Measurements from ENCODE around the gene ASB2. TPM values are rescaled to one million over a fixed set of nuclear protein-coding genes. Genes with fewer than 3 reads are reported as not detected.

Gene ASB2
- total and polyA plus RNA-seq, 7 experiments from 2014 or later, result 0.32 to 63.1 (median 1.4) TPM; not detected in 2

- POLR2A ChIA-PET, result interaction anchor here (0.9 to 1.4 kb wide), 3 partner anchors 16 to 35 kb away, joined by 3 to 4 read pairs (median 3); no protein-coding TSS in a partner anchor
- Mint-ChIP-seq H3K4me1 (peaks cover 41 to 95% (median 59%) of the 10 kb centered on the region in 7 donors), H3K27ac (peak overlapping the region in 1 of 9 donors; percentile 97), H3K4me3 (peak overlapping the region in 1 of 10 donors; percentile 92), H3K36me3 (peaks cover 0 to 42% (median 4%) of the 10 kb centered on the region in 5 donors), H3K9me3 (peaks cover 0 to 36% (median 24%) of the 10 kb centered on the region in 11 donors), H3K27me3 (peaks cover 0 to 6% (median 6%) of the 10 kb centered on the region in 5 donors)
- no peaks in the 10 kb centered on the region for H3K36me3 ChIP-seq (ENCODE audit: control insufficient read depth in 2 of 3, insufficient read depth in 3 of 3, low read length in 3 of 3)
- H3K4me3 ChIP-seq (ENCODE audit: low read length), result no peak overlapping the region
- ATAC-seq, result no peak
- no peaks in the 10 kb centered on the region for H3K27me3 ChIP-seq (ENCODE audit: control insufficient read depth in 2 of 2, insufficient read depth in 2 of 2, low read length in 2 of 2)
- intact Hi-C loops (cut with micrococcal nuclease), result loop anchor here in 1 of 2 donors (5.0 kb wide), 1 partner anchor 107 kb away; the partner anchor contains the start of genes DDX24 and IFI27L1
- peaks cover 0 to 19% (median 17%) of the 10 kb centered on the region in 3 experiments for H3K9me3 ChIP-seq (ENCODE audit: control insufficient read depth in 2 of 3, low read length in 3 of 3)
- no peak overlapping the region for H3K27ac ChIP-seq (ENCODE audit: low read depth, low read length)
- CTCF ChIA-PET, result interaction anchor here (0.7 to 18.5 kb wide), 3 partner anchors 9 to 36 kb away, joined by 3 to 388 read pairs (median 6); no protein-coding TSS in a partner anchor
- no peak for DNase-seq
- H3K4me1 ChIP-seq (ENCODE audit: control insufficient read depth in 2 of 2, insufficient read depth in 2 of 2, low read length in 2 of 2), result peaks cover 46 to 50% of the 10 kb centered on the region in 2 donors
Measured at GRCh38 chr14:93974833-93975232, 1.5 kb downstream of the ASB2 start.

- Histone ChIP-seq H3K9me3 (ENCODE audit: control insufficient read depth in 2 of 3, low read length in 3 of 3) (peaks cover 0 to 19% (median 17%) of the 10 kb centered on the region in 3 experiments), H3K27ac (ENCODE audit: low read depth, low read length) (no peak overlapping the region), H3K27me3 (ENCODE audit: control insufficient read depth in 2 of 2, insufficient read depth in 2 of 2, low read length in 2 of 2) (no peaks in the 10 kb centered on the region), H3K36me3 (ENCODE audit: control insufficient read depth in 2 of 3, insufficient read depth in 3 of 3, low read length in 3 of 3) (no peaks in the 10 kb centered on the region), H3K4me3 (ENCODE audit: low read length) (no peak overlapping the region), H3K4me1 (ENCODE audit: control insufficient read depth in 2 of 2, insufficient read depth in 2 of 2, low read length in 2 of 2) (peaks cover 46 to 47% of the 10 kb centered on the region in 2 donors)
- Mint-ChIP-seq H3K9me3 (peaks cover 0 to 36% (median 24%) of the 10 kb centered on the region in 11 donors), H3K4me3 (peak overlapping the region in 1 of 10 donors; percentile 92), H3K27me3 (peaks cover 0 to 6% (median 6%) of the 10 kb centered on the region in 5 donors), H3K4me1 (peaks cover 39 to 95% (median 55%) of the 10 kb centered on the region in 7 donors), H3K27ac (peak overlapping the region in 1 of 9 donors; percentile 97), H3K36me3 (peaks cover 0 to 39% (median 4%) of the 10 kb centered on the region in 5 donors)
- CTCF ChIA-PET, result interaction anchor here (0.7 to 18.5 kb wide), 4 partner anchors 10 to 37 kb away, joined by 3 to 388 read pairs (median 3); no protein-coding TSS in a partner anchor
- ATAC-seq (no peak), DNase-seq (no peak)
- POLR2A ChIA-PET, result interaction anchor here (0.9 to 1.4 kb wide), 5 partner anchors 11 to 35 kb away, joined by 3 to 4 read pairs (median 3); no protein-coding TSS in a partner anchor
- intact Hi-C loops (cut with micrococcal nuclease), result no loop called here
Measured at GRCh38 chr14:93974299-93974698, 2.1 kb downstream of the ASB2 start.

GRCh38 chr14:93973607-93974006 lies 2.8 kb downstream of the ASB2 start:
- Mint-ChIP-seq H3K27ac (peak overlapping the region in 1 of 9 donors; percentile 97), H3K9me3 (peaks cover 0 to 35% (median 24%) of the 10 kb centered on the region in 11 donors)

GRCh38 chr14:93972618-93973205 lies 3.7 kb downstream of the ASB2 start:
- Histone ChIP-seq H3K4me3 (ENCODE audit: low read length) (no peak overlapping the region), H3K27ac (ENCODE audit: low read depth, low read length) (no peak overlapping the region), H3K27me3 (ENCODE audit: control insufficient read depth in 2 of 2, insufficient read depth in 2 of 2, low read length in 2 of 2) (no peaks in the 10 kb centered on the region), H3K9me3 (ENCODE audit: control insufficient read depth in 2 of 3, low read length in 3 of 3) (peaks cover 0 to 14% (median 12%) of the 10 kb centered on the region in 3 experiments), H3K4me1 (ENCODE audit: control insufficient read depth in 2 of 2, insufficient read depth in 2 of 2, low read length in 2 of 2) (peaks cover 31 to 34% of the 10 kb centered on the region in 2 donors), H3K36me3 (ENCODE audit: control insufficient read depth in 2 of 3, insufficient read depth in 3 of 3, low read length in 3 of 3) (no peaks in the 10 kb centered on the region)
- Mint-ChIP-seq H3K27ac (peak overlapping the region in 1 of 9 donors; percentile 97), H3K4me1 (peaks cover 27 to 93% (median 39%) of the 10 kb centered on the region in 7 donors), H3K4me3 (peak overlapping the region in 1 of 10 donors; percentile 92), H3K27me3 (peaks cover 0 to 6% (median 6%) of the 10 kb centered on the region in 5 donors), H3K9me3 (peaks cover 0 to 26% (median 17%) of the 10 kb centered on the region in 11 donors), H3K36me3 (peaks cover 0 to 30% (median 4%) of the 10 kb centered on the region in 5 donors)
- CTCF ChIA-PET, result interaction anchor here (1.0 to 18.5 kb wide), 5 partner anchors 13 to 859 kb away, joined by 3 to 388 read pairs (median 12); no protein-coding TSS in a partner anchor
- intact Hi-C loops (cut with micrococcal nuclease), result no loop called here
- no peak for ATAC-seq
- DNase-seq, result no peak
- POLR2A ChIA-PET, result interaction anchor here (3.2 kb wide), 1 partner anchor 13 kb away, joined by 32 read pairs; no protein-coding TSS in a partner anchor

More at GRCh38 chr14:93973607-93974006, 2.8 kb downstream of the ASB2 start:
- Histone ChIP-seq H3K27ac (ENCODE audit: low read depth, low read length) (no peak overlapping the region), H3K27me3 (ENCODE audit: control insufficient read depth in 2 of 2, insufficient read depth in 2 of 2, low read length in 2 of 2) (no peaks in the 10 kb centered on the region), H3K4me3 (ENCODE audit: low read length) (no peak overlapping the region), H3K36me3 (ENCODE audit: control insufficient read depth in 2 of 3, insufficient read depth in 3 of 3, low read length in 3 of 3) (no peaks in the 10 kb centered on the region), H3K9me3 (ENCODE audit: control insufficient read depth in 2 of 3, low read length in 3 of 3) (peaks cover 0 to 19% (median 17%) of the 10 kb centered on the region in 3 experiments), H3K4me1 (ENCODE audit: control insufficient read depth in 2 of 2, insufficient read depth in 2 of 2, low read length in 2 of 2) (peaks cover 40% of the 10 kb centered on the region in 2 donors)
- ChIA-PET POLR2A (interaction anchor here (0.9 to 1.4 kb wide), 3 partner anchors 10 to 31 kb away, joined by 3 to 4 read pairs (median 3); no protein-coding TSS in a partner anchor), CTCF (interaction anchor here (1.0 to 18.5 kb wide), 3 partner anchors 28 to 860 kb away, joined by 3 to 388 read pairs (median 3); no protein-coding TSS in a partner anchor)
- DNase-seq, result no peak
- no peak for ATAC-seq
- peaks cover 0 to 37% (median 4%) of the 10 kb centered on the region in 5 donors for H3K36me3 Mint-ChIP-seq
- H3K27me3 Mint-ChIP-seq, result peaks cover 0 to 6% (median 6%) of the 10 kb centered on the region in 5 donors
- intact Hi-C loops (cut with micrococcal nuclease), result no loop called here
- peaks cover 33 to 94% (median 48%) of the 10 kb centered on the region in 7 donors for H3K4me1 Mint-ChIP-seq
- H3K4me3 Mint-ChIP-seq, result peak overlapping the region in 1 of 10 donors; percentile 92

GRCh38 chr14:93971635-93972027 lies 4.7 kb downstream of the ASB2 start:
- Mint-ChIP-seq H3K27ac (peak overlapping the region in 1 of 9 donors; percentile 99), H3K36me3 (peaks cover 0 to 25% (median 4%) of the 10 kb centered on the region in 5 donors), H3K4me1 (peaks cover 20 to 91% (median 28%) of the 10 kb centered on the region in 7 donors), H3K27me3 (peaks cover 0 to 6% (median 6%) of the 10 kb centered on the region in 5 donors), H3K4me3 (peak overlapping the region; percentile 82 to 93 (median 89)), H3K9me3 (peaks cover 0 to 15% (median 8%) of the 10 kb centered on the region in 11 donors)
- H3K27me3 ChIP-seq (ENCODE audit: control insufficient read depth in 2 of 2, insufficient read depth in 2 of 2, low read length in 2 of 2), result no peaks in the 10 kb centered on the region
- CTCF ChIA-PET, result interaction anchor here (0.7 to 18.5 kb wide), 13 partner anchors 11 to 209 kb away, joined by 3 to 388 read pairs (median 7); no protein-coding TSS in a partner anchor
- intact Hi-C loops (cut with micrococcal nuclease), result loop anchor here (1.0 to 2.0 kb wide), 4 partner anchors 8 to 29 kb away; no protein-coding TSS in a partner anchor
- ATAC-seq (no peak), DNase-seq (no peak)
- peaks cover 20 to 28% of the 10 kb centered on the region in 2 donors for H3K4me1 ChIP-seq (ENCODE audit: control insufficient read depth in 2 of 2, insufficient read depth in 2 of 2, low read length in 2 of 2)
- H3K27ac ChIP-seq (ENCODE audit: low read depth, low read length), result no peak overlapping the region
- H3K36me3 ChIP-seq (ENCODE audit: control insufficient read depth in 2 of 3, insufficient read depth in 3 of 3, low read length in 3 of 3), result no peaks in the 10 kb centered on the region
- peaks cover 0 to 3% (median 2%) of the 10 kb centered on the region in 3 experiments for H3K9me3 ChIP-seq (ENCODE audit: control insufficient read depth in 2 of 3, low read length in 3 of 3)
- peak overlapping the region; percentile 72 for H3K4me3 ChIP-seq (ENCODE audit: low read length)
- POLR2A ChIA-PET, result interaction anchor here (1.1 to 3.2 kb wide), 6 partner anchors 9 to 109 kb away, joined by 3 to 32 read pairs (median 6); partner anchors contain the start of genes CCDC197, DDX24 and IFI27L1
